Chondrocyte (in vitro differentiated cells): ENCODE data around the gene ATP9A. TPM values are rescaled to one million over a fixed set of nuclear protein-coding genes. Genes with fewer than 3 reads are reported as not detected.
A peak's percentile ranks its signal among the peaks of the same experiment; 100 is the strongest.
"Not testable (repeated sequence)": the region's sequence is repeated elsewhere in the genome, so short reads cannot be mapped to it uniquely, and the experiment has no call there.

ENCODE experiments used
- DNase-seq: peaks from one replicate; pipeline ENCODE4 v3.0.0; 2021; ENCODE audit warnings: mixed read lengths, low spot score
- H3K27ac Mint-ChIP-seq: one replicate; pipeline ENCODE4 v1.8.0; 2021; ENCODE audit warnings: mild to moderate bottlenecking, moderate library complexity, mixed read lengths; ENCODE audit not compliant: unreplicated experiment
- H3K27me3 Mint-ChIP-seq: 2 replicates; pipeline ENCODE4 v1.8.0; 2021; ENCODE audit warnings: low read depth, mixed read lengths
- H3K36me3 Mint-ChIP-seq: 2 replicates; pipeline ENCODE4 v1.8.0; 2021; ENCODE audit warnings: low read depth, mixed read lengths
- H3K4me1 Mint-ChIP-seq: 2 replicates; pipeline ENCODE4 v1.8.0; 2021; ENCODE audit warnings: low read depth, mild to moderate bottlenecking, mixed read lengths
- H3K4me3 Mint-ChIP-seq: one replicate; pipeline ENCODE4 v1.8.0; 2021; ENCODE audit warnings: mild to moderate bottlenecking, moderate library complexity, mixed read lengths; ENCODE audit not compliant: unreplicated experiment
- H3K9me3 Mint-ChIP-seq: 2 replicates; pipeline ENCODE4 v1.8.0; 2021; ENCODE audit warnings: low read depth, mixed read lengths
- CTCF ChIP-seq: fragments of 200-600 bp; sonication (generic); IDR thresholded peaks from 2 replicates; pipeline ENCODE4 v1.5.0; 2021; ENCODE audit warnings: antibody characterized with exemption, mild to moderate bottlenecking, moderate library complexity
- total RNA-seq: library from RNA; stranded (reverse); gene quantifications from 3 replicates; pipeline ENCODE4 v1.2.1, GENCODE V29; 2021

The ATP9A gene
- total RNA-seq, 1 donor from 2014 or later, result 43.1 TPM

DNA sequence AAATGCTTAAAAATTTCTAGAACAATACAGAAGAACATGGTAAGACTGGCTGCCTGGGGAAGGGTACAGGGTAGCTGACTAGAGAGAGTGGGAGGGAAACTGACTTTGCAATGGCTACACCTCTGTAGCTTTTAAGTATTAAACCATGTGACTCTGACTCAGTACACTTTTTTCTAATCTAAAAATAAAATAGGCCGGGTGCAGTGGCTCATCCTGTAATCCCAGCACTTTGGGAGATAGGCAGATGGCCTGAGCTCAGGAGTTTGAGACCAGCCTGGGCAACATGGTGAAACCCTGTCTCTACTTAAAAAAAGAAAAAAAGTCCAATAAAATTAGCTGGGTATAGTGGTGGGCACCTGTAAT is 18.5 kb downstream of the ATP9A start:
- Mint-ChIP-seq H3K9me3 (no peaks in the 10 kb centered on the region), H3K4me3 (no peak overlapping the region), H3K36me3 (no peaks in the 10 kb centered on the region), H3K27ac (peak overlapping the region; percentile 87), H3K4me1 (peaks cover 55% of the 10 kb centered on the region), H3K27me3 (no peaks in the 10 kb centered on the region)
- TF ChIP-seq CTCF, result no peak
- no peak for DNase-seq

DNA sequence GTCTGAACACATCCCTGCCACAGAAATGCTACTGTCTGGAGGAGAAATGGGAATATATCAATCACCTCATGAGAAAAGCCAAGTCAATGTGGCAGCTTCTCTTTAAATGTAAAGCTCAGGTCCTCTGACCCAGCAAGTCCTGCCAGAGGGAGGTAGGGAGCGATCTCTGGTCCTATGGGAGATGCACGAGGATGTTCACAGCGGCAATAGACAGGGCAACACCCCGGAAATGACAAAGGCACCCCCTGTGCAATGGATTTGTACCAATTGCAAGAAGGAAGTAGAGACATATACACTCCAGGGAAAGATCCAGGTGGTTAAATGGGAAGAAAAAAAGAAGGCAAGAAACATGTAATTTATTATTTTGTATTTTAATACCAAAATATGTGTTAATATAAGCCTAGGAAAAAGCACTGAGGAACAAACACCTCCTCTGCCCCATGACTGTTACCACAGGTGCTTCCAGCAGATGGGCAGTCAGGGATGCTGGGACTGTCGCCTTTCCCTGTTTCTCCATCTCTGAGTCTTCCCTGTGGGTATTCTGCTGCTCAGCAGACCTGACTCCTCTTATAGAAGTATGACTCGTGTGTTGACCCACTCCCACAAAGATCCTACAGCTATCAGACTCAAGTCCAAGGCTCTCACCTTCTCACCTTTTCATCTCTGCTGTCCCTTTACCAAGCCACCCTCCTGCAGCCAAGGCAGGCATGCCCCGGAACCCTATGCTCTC is 20.8 kb downstream of the ATP9A start:
- Mint-ChIP-seq H3K36me3 (peaks cover 1% of the 10 kb centered on the region), H3K9me3 (no peaks in the 10 kb centered on the region), H3K4me1 (peaks cover 58% of the 10 kb centered on the region), H3K4me3 (no peak overlapping the region), H3K27ac (peak overlapping the region; percentile 32), H3K27me3 (no peaks in the 10 kb centered on the region)
- no peak for DNase-seq
- TF ChIP-seq CTCF, result no peak

GRCh38 chr20:51745804-51746203 is 22.4 kb downstream of the ATP9A start:
- H3K27ac Mint-ChIP-seq, result no peak overlapping the region
- DNase-seq, result no peak
- H3K4me3 Mint-ChIP-seq, result no peak overlapping the region
- no peaks in the 10 kb centered on the region for H3K9me3 Mint-ChIP-seq
- peaks cover 1% of the 10 kb centered on the region for H3K36me3 Mint-ChIP-seq
- H3K4me1 Mint-ChIP-seq, result peaks cover 47% of the 10 kb centered on the region
- H3K27me3 Mint-ChIP-seq, result no peaks in the 10 kb centered on the region
- TF ChIP-seq CTCF, result no peak

DNA sequence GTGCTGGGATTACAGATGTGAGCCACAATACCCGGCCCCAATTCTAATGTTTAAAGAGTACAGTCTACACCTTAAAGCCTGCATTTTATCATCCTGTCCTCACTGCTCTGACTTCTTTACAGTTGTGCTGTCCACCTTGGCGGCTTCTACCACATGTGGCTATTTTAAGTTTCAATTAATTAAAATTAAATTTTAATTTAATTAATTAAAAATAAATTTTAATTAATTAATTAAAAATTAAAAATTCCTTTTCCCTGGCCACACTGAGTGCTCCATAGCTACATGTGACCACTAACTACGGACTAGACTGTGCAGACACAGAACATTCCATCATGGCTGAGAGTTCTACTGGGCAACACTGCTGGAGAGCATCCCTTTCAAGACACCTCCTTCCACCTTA is 27.4 kb downstream of the ATP9A start:
- no peak overlapping the region for H3K27ac Mint-ChIP-seq
- H3K4me3 Mint-ChIP-seq, result no peak overlapping the region
- TF ChIP-seq CTCF, result no peak
- peaks cover 25% of the 10 kb centered on the region for H3K4me1 Mint-ChIP-seq
- no peaks in the 10 kb centered on the region for H3K27me3 Mint-ChIP-seq
- DNase-seq, result no peak
- H3K9me3 Mint-ChIP-seq, result no peaks in the 10 kb centered on the region
- peaks cover 1% of the 10 kb centered on the region for H3K36me3 Mint-ChIP-seq

DNA sequence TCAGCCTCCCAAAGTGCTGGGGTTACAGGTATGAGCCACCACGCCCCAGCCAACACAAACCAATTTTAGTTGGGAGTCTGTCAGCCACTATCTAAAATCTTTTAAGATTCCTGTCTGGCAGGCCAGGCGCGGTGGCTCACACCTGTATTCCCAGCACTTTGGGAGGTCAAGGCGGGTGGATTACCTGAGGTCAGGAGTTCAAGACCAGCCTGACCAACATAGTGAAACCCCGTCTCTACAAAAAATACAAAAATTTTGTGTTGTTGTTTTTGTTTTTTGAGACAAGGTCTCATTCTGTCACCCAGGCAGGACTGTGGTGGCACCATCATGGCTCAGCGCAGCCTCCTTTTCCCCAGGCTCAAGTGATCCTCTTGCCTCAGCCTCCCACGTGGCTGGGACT is 27.9 kb downstream of the ATP9A start:
- not testable (repeated sequence) for H3K4me3 Mint-ChIP-seq, H3K27ac Mint-ChIP-seq, H3K9me3 Mint-ChIP-seq, H3K27me3 Mint-ChIP-seq, DNase-seq, H3K36me3 Mint-ChIP-seq
- peaks cover 30% of the 10 kb centered on the region for H3K4me1 Mint-ChIP-seq

GRCh38 chr20:51739722-51740249 is 28.4 kb downstream of the ATP9A start:
- no peaks in the 10 kb centered on the region for H3K9me3 Mint-ChIP-seq
- H3K36me3 Mint-ChIP-seq, result peaks cover 1% of the 10 kb centered on the region
- H3K4me3 Mint-ChIP-seq, result no peak overlapping the region
- peaks cover 35% of the 10 kb centered on the region for H3K4me1 Mint-ChIP-seq
- DNase-seq, result no peak
- no peak for TF ChIP-seq CTCF
- H3K27ac Mint-ChIP-seq, result no peak overlapping the region
- H3K27me3 Mint-ChIP-seq, result no peaks in the 10 kb centered on the region
